NCI-H1694 treated with DMSO at 0.1 percent for 48 hours (cell line): ENCODE data around the gene CASKIN1.
"Not testable (repeated sequence)": the region's sequence is repeated elsewhere in the genome, so short reads cannot be mapped to it uniquely, and the experiment has no call there.

Experiments used
- DNase-seq: peaks from one replicate; lab custom pipeline; 2025; lab: John Stamatoyannopoulos, UW

The CASKIN1 gene

DNA sequence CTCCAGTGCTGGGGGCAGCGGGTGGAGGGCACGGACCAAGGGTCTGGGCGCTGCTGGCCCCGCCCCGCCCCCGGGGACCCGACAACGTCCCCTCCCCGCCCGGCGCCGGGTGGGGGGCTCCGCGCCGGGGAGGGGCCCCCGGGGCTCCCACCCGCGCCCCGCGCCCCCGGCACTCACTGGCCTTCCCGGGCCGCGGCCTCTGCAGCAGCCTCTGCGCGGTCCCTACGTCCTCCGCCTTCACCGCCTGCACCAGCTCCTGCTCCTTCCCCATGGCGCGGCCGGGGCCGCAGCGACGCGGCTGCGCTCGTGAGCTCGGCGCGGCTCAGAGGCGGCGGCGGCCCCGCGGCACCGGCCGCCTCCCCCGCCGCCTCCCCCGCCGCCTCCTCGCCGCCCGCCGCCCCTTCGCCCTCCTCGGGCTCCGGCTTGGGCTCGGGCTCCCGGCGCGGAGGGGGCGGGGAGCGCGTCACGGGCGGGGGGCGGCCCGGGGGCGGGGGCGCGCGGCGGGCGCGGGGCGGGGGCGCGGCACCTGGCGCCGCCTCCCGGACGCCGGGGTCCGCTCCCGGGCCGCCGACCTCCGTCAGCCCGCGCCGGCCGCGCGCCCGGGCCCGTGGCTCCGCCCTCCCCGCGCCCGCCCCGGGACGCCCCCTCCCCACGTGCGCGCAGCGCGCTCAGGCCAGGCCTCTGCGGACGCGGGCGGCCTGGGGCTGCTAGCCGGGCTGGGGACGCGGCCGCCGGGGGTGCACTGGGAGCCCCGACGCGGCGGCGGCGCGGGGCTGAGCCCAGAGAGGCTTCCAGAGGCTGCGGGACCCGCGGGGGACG is at the start of gene CASKIN1:
Gene CASKIN1, minus strand, starts transcription at position 444 of the 819 bp plus-strand sequence. Its CDS starts 173 bp downstream, at position 271.
- DNase-seq, result no peak

DNA sequence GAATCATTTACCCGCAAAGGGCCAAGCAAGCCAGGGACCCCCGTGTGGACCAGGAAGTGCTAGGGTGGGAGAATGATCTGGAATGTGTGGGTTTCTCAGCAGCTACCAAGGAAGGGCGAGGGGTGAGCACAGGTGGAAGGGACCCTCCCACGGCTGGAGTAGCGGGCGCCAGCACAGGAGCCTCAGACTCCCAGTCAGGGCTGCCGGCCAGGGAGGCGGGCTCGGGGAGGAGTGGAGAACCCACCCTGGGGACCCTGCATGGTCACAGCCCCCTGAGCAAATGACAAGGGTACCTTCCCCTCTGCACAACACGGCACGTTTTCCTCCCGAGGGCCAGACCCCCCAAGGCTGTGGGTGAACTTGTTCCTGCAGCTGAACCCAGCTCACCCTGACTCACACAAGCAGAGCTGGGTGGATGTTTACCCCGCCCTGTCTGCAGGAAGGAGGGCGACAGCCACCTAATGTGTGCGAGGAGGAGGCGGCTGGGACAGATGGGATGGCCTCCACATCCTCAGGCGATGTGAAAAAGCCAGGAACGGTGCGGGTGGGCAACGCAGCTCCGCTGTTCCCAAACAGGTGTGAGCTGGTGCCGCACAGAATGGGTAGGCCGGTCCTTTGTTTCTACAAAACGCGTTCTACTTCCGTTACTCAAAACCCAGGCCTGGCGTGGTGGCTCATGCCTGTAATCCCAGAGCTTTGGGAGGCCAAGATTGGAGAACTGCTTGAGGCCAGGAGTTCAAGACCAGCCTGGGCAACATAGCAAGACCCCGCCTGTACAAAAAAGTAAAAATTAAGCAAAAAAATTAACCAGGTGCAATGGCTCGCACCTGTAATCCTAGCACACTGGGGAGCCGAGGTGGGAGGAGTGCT is 48.8 kb upstream of the CASKIN1 start:
- no peak for DNase-seq

- no peak for DNase-seq
Observed at GRCh38 chr16:2244301-2244700, 47.9 kb upstream of the CASKIN1 start.

DNA sequence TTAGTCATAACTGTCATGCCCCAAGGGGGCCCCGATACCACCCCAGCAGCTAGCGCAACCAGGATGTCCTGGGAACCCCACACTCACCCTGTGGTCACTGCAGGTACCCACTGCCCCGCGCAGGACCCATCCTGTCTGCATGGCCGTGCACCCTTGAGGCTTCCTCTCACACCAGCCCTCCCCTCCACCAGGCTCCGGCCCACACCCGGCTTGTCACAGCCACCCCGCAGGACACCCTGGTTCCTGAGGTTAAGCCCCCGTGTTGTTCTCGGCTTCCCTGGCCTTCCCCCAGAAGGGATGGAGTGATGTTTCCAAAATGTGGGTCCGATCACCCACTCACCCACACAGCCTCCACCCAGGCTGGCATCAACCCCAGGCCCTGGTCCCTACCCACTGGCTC is 47.4 kb upstream of the CASKIN1 start:
- no peak for DNase-seq

DNA sequence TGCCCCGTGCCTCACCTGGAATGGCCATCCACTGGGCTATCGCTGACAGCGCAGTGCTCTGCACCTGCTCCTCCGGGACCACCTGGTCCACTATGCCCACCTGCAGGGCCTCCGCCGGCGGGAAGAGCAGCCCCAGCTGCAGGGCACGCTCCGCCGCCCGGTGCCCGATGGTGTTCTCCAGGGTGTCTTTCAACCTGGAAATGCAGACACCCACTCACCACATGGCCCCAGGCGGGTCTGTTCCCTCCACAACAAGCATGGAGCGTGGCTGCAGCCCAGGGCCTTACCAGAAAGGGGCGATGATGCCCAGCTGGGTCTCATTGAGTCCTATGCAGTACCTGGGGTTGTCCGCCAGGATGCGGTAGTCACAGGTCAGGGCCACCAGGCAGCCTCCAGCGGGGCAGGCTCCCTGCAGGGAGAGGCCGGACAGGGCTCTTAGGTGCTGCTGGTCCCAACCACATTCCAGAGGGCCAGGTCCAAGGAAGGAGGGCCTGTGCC is 46.7 kb upstream of the CASKIN1 start:
- no peak for DNase-seq

- DNase-seq, result no peak
Observed at GRCh38 chr16:2242598-2242997, 46.2 kb upstream of the CASKIN1 start.

GRCh38 chr16:2240331-2240730 is 43.9 kb upstream of the CASKIN1 start:
- not testable (repeated sequence) for DNase-seq

GRCh38 chr16:2238838-2239675 is 42.7 kb upstream of the CASKIN1 start:
- no peak for DNase-seq

- no peak for DNase-seq
Observed at GRCh38 chr16:2238150-2238837, 41.9 kb upstream of the CASKIN1 start.

DNA sequence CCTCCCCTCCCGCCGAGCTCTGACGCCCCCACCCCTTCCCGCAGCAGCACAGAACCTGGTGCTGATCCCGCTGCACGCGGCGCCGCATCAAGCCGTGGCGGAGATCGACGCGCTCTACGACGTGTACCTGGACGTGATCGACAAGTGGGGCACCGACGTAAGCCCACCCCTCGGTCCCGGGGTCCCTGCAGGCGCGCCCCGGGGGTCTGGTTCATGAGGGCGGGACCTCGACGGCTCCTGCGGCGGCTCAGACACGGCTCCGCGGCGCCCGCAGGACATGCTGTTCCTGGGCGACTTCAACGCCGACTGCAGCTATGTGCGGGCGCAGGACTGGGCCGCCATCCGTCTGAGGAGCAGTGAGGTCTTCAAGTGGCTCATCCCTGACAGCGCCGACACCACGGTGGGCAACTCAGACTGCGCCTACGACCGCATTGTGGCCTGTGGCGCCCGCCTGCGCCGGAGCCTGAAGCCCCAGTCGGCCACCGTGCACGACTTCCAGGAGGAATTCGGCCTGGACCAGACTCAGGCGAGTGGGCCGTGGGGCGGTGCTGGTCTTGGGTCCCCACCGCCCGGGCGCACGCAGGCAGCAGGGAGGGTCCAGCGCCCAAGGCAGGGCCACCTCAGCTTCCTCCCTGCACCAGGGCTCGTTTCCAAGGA is 41.2 kb upstream of the CASKIN1 start:
- DNase-seq, result no peak

- DNase-seq, result no peak
Observed at GRCh38 chr16:2237102-2237482, 40.7 kb upstream of the CASKIN1 start.

DNA sequence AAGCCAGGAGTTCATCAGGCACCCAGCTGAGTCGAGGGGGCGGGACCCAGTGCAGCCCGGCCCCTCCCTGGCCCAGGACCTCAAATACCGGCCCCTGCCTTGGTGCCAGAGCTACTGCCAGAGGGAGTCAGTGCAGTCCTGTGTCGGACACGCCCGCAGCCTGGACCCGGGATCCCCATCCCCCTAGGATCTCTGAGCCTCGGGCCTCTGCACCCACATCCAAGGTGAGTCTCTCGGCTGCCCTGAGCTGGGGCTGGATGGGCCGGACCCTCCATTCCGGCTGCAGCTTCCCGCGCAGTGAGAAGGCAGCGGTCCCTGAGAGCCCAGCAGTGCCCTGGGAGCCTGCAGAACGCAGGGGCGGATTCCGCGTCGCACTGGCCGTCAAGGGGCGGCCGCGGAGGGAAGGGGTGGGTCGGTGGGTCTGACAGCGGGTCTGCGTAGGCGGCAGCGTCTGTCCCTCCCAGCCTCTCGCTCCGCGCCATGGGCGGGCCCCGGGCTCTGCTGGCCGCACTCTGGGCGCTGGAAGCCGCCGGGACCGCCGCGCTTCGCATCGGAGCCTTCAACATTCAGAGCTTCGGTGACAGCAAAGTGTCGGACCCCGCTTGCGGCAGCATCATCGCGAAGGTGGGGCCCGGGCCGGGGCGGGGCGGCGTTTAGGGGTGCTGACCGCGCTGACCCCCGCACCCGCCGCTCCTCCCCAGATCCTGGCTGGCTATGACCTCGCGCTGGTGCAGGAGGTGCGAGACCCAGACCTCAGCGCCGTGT is 40.1 kb upstream of the CASKIN1 start, which contains the start of gene DNASE1L2:
Gene DNASE1L2, plus strand, starts transcription at position 108 of the 765 bp plus-strand sequence. Its CDS starts 373 bp downstream, at position 481.
- no peak for DNase-seq

DNA sequence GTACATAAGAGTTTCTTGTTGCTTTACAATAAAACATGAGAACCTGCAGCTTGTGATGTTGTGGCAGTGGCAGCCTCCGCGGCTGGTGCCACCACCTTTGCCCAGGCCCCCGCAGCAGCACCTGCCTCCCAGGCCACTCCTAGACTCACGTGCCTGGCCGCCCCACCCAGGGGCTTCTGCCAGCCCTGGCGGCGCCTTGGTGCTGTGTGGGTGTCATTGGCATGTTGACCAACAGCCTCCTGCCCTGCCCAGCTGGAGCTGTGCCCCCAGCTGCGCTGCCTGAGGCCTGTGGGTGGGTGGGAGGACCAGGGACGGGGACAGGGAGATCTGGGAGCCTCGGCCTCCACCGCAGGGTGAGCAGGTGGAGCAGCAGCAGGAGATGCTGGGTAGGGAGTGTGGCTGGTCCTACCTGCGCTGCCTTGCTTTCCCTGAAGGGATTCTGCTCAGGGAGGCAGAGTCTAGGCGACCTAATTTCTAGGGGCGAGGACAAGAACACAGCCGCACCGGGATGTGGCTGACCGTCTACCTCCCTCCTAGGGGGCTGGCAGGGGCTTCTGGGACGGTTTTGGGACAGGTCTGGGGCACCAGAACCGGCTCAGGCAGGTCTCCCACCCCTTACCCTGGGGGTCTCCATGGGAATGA is 39.4 kb upstream of the CASKIN1 start:
- no peak for DNase-seq

GRCh38 chr16:2235234-2235651 is 38.8 kb upstream of the CASKIN1 start:
- DNase-seq, result no peak

GRCh38 chr16:2234813-2235170 is 38.4 kb upstream of the CASKIN1 start:
- DNase-seq, result no peak

DNA sequence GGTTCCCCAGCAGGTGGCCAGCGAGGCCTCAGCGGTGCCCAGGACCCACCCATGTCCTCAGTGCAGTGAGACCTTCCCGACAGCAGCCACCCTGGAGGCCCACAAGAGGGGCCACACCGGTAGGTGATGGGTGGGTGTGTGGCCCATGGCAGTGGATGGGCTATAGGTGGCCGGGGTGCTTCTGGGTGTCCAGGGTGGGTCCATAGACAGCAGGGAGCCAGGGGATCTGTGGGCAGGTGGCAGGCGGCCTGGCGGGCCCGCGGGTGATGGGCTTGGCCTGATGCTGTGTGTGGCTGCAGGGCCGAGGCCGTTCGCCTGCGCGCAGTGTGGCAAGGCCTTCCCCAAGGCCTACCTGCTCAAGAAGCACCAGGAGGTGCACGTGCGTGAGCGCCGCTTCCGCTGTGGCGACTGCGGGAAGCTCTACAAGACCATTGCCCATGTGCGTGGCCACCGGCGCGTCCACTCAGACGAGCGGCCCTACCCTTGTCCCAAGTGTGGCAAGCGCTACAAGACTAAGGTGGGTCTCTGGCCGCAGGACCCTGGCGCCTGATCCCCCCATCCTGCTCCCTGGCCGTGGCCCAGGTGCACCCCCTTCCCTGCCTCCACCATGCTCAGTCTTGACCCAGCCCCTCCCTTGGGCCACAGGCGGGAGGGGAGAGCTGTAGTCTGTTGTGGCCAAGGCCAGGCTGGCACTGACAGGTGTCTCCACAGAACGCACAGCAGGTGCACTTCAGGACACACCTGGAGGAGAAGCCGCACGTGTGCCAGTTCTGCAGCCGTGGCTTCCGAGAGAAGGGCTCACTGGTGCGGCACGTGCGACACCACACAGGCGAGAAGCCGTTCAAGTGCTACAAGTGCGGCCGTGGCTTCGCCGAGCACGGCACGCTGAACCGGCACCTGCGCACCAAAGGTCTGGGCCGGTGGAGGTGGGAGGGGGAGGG is 37.7 kb upstream of the CASKIN1 start:
- no peak for DNase-seq

GRCh38 chr16:2233046-2233775 is 36.8 kb upstream of the CASKIN1 start:
- no peak for DNase-seq
